ENCODE results near the gene ADAM22.

DNA sequence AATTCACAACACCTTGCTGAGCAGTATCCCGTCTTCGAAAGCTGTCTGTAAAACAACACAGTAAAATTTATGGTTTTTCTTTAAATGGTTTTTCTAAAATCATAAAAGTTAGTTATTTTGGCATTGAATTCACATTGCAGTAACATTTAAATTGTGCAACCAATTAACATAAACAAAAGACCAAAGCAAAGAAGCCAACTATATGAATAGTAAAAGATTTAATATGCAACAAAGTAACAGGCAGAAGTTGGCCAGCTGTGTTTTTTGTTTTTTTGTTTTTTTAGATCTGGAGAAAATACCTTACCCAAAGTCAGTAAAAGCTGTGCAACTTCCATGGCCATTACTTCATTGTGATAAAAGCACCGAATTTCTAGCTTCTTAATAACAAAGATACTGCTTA is 274.5 kb downstream of the ADAM22 start:
- TF ChIP-seq POLR2A (IDR thresholded peaks at IDR 0.05; ENCODE audit: low read depth, low read length) (no peak), POLR2AphosphoS5 (IDR thresholded peaks at IDR 0.05; ENCODE audit: low read depth, low read length) (no peak), TAF1 (IDR thresholded peaks at IDR 0.05; ENCODE audit: low read depth, low read length) (no peak), POU2F2 (IDR thresholded peaks at IDR 0.05; ENCODE audit: low read depth, low read length) (no peak), SPI1 (IDR thresholded peaks at IDR 0.05; ENCODE audit: low read depth, low read length) (no peak), PAX5 (IDR thresholded peaks at IDR 0.05; ENCODE audit: insufficient read depth, low read length, severe bottlenecking) (no peak)

All from GM12891 (cell line).